GM10248 (cell line): Measurements from ENCODE around the gene LY9.

Experiments
- CTCF ChIA-PET: fragments of 300-600 bp; sonication (Branson Sonifier 250); formaldehyde crosslinking; extraction: SDS; loops from one replicate; lab custom pipeline; 2021; ENCODE audit warnings: antibody characterized with exemption; lab: Yijun Ruan, JAX
- POLR2A ChIA-PET: fragments of 350-650 bp; sonication (Branson Sonifier 250); formaldehyde crosslinking; extraction: SDS; loops from one replicate; lab custom pipeline; 2020; ENCODE audit warnings: antibody characterized with exemption; lab: Yijun Ruan, JAX
- DNase-seq: peaks from one replicate; pipeline ENCODE4 v3.0.0; 2012; ENCODE audit errors: extremely low spot score
- TF ChIP-seq, protein P1 (sequence below): IDR thresholded peaks from 2 replicates; pipeline ENCODE4 v1.5.1; 2012; ENCODE audit warnings: mild to moderate bottlenecking, low read depth; ENCODE audit errors: extremely low read depth, missing control alignments, control extremely low read depth

Gene LY9

GRCh38 chr1:160797861-160798273, 1.9 kb downstream of the LY9 start:
- DNase-seq: no peak
- ChIA-PET CTCF (interaction anchor here (1.0 to 12.7 kb wide), 7 partner anchors 19 to 67 kb away, joined by 3 to 190 read pairs (median 30); no protein-coding TSS in a partner anchor), POLR2A (interaction anchor here (0.8 kb wide), 1 partner anchor 59 kb away, joined by 3 read pairs; the partner anchor contains the start of gene SLAMF7)
- TF ChIP-seq, protein P1, sequence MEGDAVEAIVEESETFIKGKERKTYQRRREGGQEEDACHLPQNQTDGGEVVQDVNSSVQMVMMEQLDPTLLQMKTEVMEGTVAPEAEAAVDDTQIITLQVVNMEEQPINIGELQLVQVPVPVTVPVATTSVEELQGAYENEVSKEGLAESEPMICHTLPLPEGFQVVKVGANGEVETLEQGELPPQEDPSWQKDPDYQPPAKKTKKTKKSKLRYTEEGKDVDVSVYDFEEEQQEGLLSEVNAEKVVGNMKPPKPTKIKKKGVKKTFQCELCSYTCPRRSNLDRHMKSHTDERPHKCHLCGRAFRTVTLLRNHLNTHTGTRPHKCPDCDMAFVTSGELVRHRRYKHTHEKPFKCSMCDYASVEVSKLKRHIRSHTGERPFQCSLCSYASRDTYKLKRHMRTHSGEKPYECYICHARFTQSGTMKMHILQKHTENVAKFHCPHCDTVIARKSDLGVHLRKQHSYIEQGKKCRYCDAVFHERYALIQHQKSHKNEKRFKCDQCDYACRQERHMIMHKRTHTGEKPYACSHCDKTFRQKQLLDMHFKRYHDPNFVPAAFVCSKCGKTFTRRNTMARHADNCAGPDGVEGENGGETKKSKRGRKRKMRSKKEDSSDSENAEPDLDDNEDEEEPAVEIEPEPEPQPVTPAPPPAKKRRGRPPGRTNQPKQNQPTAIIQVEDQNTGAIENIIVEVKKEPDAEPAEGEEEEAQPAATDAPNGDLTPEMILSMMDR: no peak

DNA sequence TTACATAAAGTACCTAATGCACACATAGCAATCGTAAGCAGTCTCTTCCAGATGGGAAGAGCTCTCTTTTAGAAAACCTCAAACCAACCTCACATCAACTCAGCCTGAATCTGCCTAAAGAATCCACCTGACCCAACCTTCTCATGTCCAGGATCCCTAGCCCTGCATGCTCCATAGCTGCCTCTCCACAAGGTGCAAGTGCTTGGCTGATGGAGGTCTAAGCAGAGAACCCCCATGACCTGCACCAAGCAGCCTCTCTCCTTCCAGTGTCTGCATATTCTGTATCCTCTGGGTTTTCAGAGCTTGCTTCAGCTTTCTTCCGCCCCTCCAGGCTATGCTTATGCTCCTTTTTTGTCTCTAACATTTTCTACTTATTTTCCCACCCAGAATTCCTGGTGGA, 2.5 kb downstream of the LY9 start:
- ChIA-PET CTCF (interaction anchor here (0.8 to 12.7 kb wide), 8 partner anchors 20 to 122 kb away, joined by 3 to 190 read pairs (median 18); no protein-coding TSS in a partner anchor), POLR2A (no interaction called here)
- TF ChIP-seq, protein P1: no peak
- no peak for DNase-seq

GRCh38 chr1:160799641-160800040, 3.7 kb downstream of the LY9 start:
- no peak for DNase-seq
- TF ChIP-seq, protein P1: no peak
- ChIA-PET CTCF (interaction anchor here (1.1 to 12.7 kb wide), 9 partner anchors 9 to 242 kb away, joined by 3 to 190 read pairs (median 7); no protein-coding TSS in a partner anchor), POLR2A (no interaction called here)

GRCh38 chr1:160800142-160800541, 4.2 kb downstream of the LY9 start:
- ChIA-PET POLR2A (no interaction called here), CTCF (interaction anchor here (1.1 to 12.7 kb wide), 8 partner anchors 9 to 242 kb away, joined by 3 to 190 read pairs (median 18); no protein-coding TSS in a partner anchor)

DNA sequence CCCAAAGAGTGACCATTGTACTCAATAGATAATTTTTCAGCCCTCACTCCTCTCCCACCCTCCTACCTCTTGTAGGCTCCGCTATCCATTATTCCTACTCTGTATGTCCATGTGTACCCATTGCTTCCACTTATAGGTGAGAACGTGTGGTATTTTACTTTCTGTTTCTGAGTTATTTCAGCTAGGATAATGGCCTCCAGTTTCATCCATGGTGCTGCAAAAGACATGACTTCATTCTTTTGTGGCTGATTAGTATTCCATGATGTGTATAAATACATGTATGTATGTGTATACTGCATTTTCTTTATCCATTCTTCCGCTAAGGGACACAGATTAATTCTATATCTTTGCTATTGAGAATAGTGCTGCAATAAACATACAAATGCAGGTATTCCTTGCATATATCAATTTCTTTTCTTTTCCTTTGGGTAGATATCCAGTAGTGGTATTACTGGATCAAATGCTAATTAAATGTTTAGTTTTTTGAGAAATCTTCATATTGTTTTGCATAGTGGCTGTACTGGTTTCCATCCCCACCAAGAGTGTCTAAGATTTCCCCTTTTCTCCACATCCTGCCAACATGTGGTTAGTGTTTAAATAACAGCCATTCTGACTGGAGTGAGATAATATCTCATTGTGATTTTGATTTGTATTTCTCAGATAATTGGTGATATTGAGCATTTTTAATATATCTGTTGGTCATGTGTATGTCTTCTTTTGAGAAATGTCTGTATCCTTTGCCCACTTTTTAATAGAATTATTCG, 4.9 kb downstream of the LY9 start:
- POLR2A ChIA-PET: no interaction called here
- CTCF ChIA-PET: interaction anchor here (1.1 to 12.7 kb wide), 8 partner anchors 8 to 241 kb away, joined by 3 to 190 read pairs (median 6); no protein-coding TSS in a partner anchor
- no peak for DNase-seq
- TF ChIP-seq, protein P1: no peak

More at GRCh38 chr1:160800142-160800541, 4.2 kb downstream of the LY9 start:
- TF ChIP-seq, protein P1: no peak
- no peak for DNase-seq

- POLR2A ChIA-PET: no interaction called here
- CTCF ChIA-PET: interaction anchor here (1.3 to 2.9 kb wide), 3 partner anchors 10 to 54 kb away, joined by 3 to 14 read pairs (median 4); no protein-coding TSS in a partner anchor
- TF ChIP-seq, protein P1: no peak
- DNase-seq: no peak
Observed at GRCh38 chr1:160801836-160802580, 6.0 kb downstream of the LY9 start.
